ENCODE data around the gene NAA10. TPM values are rescaled to one million over a fixed set of nuclear protein-coding genes. Genes with fewer than 3 reads are reported as not detected.

The NAA10 gene
- total and polyA plus RNA-seq, 7 donors = 105 to 203 (median 166) TPM

DNA sequence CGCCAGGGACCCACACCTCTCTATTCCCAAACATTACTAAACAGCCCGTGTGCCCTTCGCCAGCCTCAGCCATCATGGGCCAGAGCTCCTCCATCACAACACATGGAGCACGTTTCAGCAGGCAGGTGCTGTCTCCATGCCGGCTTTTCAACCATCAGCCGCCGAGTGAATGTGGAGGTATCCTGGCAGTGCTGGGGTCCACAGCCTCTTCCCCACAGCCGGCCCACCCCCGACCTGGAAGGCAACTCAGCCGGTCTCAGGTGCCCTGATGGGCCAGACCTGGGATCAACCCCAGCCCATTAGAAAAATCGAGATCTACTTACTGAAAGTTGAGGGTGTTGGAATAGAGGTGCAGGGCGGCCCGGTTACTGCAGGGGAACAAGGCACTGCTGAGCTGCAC, 3.1 kb downstream of the NAA10 start:
- TF ChIP-seq, protein P1, sequence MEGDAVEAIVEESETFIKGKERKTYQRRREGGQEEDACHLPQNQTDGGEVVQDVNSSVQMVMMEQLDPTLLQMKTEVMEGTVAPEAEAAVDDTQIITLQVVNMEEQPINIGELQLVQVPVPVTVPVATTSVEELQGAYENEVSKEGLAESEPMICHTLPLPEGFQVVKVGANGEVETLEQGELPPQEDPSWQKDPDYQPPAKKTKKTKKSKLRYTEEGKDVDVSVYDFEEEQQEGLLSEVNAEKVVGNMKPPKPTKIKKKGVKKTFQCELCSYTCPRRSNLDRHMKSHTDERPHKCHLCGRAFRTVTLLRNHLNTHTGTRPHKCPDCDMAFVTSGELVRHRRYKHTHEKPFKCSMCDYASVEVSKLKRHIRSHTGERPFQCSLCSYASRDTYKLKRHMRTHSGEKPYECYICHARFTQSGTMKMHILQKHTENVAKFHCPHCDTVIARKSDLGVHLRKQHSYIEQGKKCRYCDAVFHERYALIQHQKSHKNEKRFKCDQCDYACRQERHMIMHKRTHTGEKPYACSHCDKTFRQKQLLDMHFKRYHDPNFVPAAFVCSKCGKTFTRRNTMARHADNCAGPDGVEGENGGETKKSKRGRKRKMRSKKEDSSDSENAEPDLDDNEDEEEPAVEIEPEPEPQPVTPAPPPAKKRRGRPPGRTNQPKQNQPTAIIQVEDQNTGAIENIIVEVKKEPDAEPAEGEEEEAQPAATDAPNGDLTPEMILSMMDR (IDR thresholded peaks at IDR 0.05) = no peak
- Histone ChIP-seq H3K27ac (no peak overlapping the region), H3K4me3 (no peak overlapping the region), H3K9me3 (no peaks in the 10 kb centered on the region), H3K36me3 (ENCODE audit: insufficient read depth in 1 of 2, low read depth in 1 of 2) (peaks cover 3 to 48% of the 10 kb centered on the region in 2 donors), H3K27me3 (ENCODE audit: insufficient read depth in 3 of 3, low read length in 2 of 3) (no peaks in the 10 kb centered on the region), H3K4me1 (peaks cover 34% of the 10 kb centered on the region)
- ATAC-seq (no peak), DNase-seq (no peak)
- intact Hi-C loops (cut with DNase I) = no loop called here
- WGBS, 3 donors = 89 to 93% (median 90%) methylated on average over 11 to 13 of the region's 13 CpGs

DNA sequence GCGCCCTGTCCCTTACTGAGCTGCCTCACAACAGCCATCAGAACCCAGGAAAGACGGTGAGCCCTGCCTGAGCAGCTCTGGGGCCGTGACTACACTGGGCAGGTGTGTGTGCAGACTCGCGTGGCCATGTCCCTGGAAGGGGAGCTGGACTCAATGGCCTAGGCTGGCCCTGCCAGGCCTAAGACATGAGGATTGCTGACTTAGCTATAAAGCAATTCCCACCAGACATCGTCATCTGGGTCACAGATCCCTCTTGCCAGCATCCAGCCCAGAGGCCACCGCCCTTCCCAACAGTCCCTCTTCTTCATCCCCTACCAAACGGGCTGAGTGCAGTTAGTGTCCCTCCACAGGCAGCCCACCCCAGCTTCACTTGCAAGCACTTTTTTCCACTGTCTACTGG, 3.7 kb downstream of the NAA10 start:
- TF ChIP-seq, protein P1 (IDR thresholded peaks at IDR 0.05) = no peak
- WGBS, 3 donors = 69 to 88% (median 83%) methylated on average over 4 to 8 of the region's 8 CpGs
- Histone ChIP-seq H3K27me3 (ENCODE audit: insufficient read depth in 3 of 3, low read length in 2 of 3) (no peaks in the 10 kb centered on the region), H3K36me3 (ENCODE audit: insufficient read depth in 1 of 2, low read depth in 1 of 2) (peaks cover 3 to 48% of the 10 kb centered on the region in 2 donors), H3K4me3 (no peak overlapping the region), H3K4me1 (peaks cover 39% of the 10 kb centered on the region), H3K27ac (no peak overlapping the region), H3K9me3 (no peaks in the 10 kb centered on the region)
- intact Hi-C loops (cut with DNase I) = no loop called here
- DNase-seq = no peak
- ATAC-seq = no peak

DNA sequence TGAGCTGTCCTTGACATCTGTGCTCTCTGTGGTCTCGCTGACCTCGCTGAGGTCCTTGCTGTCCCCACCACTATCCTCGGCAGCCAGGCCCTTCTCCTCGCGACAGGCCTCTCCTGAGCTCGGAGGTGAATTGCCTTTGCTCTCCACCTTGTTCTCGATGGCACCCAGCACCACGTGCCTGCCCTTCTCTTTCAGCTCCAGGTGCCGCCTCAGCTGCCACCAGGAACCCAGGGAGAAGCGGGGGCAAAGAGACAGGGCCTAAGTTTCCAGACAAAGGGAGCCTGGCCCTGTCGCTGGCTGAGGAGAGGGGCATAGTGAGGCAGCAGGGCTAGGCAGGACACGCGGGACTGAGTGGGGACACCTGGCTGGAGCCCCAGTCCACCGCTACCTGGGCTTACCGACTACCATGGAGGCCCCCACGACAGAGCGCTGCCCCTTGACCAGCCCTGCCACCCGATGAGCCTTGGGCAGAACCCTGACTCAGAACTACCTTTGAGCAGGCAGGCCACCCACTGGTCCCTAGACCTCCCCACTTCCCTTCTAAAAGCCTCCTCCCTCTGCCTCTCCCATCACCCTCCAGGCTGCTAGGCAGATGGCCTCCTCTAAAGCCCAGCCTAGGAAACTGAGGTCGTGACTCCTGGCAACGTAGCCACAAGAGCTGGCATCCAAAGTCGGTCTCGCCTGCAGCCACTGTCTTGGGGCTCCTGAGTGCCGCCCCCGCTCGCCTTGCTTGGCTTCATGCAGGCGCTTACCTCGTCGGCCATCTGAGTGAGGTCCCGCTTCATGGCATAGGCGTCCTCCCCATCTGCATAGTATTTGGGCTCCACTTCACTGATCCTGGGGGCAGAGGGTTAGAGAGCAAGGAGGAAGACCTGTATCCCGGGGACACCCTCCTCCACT, 4.6 kb downstream of the NAA10 start:
- ATAC-seq = no peak
- Histone ChIP-seq H3K4me3 (no peak overlapping the region), H3K27me3 (ENCODE audit: insufficient read depth in 3 of 3, low read length in 2 of 3) (no peaks in the 10 kb centered on the region), H3K36me3 (ENCODE audit: insufficient read depth in 1 of 2, low read depth in 1 of 2) (peaks cover 3 to 48% of the 10 kb centered on the region in 2 donors), H3K9me3 (no peaks in the 10 kb centered on the region), H3K4me1 (peaks cover 35% of the 10 kb centered on the region), H3K27ac (no peak overlapping the region)
- intact Hi-C loops (cut with DNase I) = no loop called here
- 87 to 89% (median 87%) methylated on average over 21 to 31 of the region's 31 CpGs for WGBS, 3 donors
- TF ChIP-seq, protein P1 (IDR thresholded peaks at IDR 0.05) = no peak
- no peak for DNase-seq

DNA sequence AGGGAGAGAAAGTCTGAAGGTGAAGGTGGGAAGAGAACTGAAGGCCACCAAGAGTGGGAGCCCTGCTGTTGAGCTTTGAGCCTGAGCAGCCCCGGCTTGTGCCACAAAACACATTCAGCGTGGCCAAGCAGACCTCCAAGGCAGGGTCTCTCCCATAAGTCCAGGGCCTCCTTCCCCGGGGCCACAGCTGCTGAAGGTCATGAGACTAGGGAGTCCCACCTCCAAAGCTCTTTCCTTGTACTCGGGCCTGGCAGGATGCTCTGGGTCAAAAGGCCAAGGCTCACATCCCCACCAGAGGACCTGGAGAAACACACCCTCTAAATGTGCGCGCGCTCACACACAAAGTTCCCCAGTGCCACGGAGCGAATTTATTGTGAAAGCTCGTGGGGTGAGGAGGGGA, 5.3 kb downstream of the NAA10 start:
- no peak for DNase-seq
- no peak for ATAC-seq
- Histone ChIP-seq H3K27me3 (ENCODE audit: insufficient read depth in 3 of 3, low read length in 2 of 3) (no peaks in the 10 kb centered on the region), H3K9me3 (no peaks in the 10 kb centered on the region), H3K4me3 (no peak overlapping the region), H3K27ac (no peak overlapping the region), H3K4me1 (peaks cover 35% of the 10 kb centered on the region), H3K36me3 (ENCODE audit: insufficient read depth in 1 of 2, low read depth in 1 of 2) (peaks cover 3 to 48% of the 10 kb centered on the region in 2 donors)
- intact Hi-C loops (cut with DNase I) = no loop called here
- 79 to 82% (median 81%) methylated on average over 10 of the region's 10 CpGs for WGBS, 3 donors
- TF ChIP-seq, protein P1 (IDR thresholded peaks at IDR 0.05) = no peak

Data from psoas muscle (tissue), 8 donors.